ENCODE measurements around the gene CDK5.

Gene CDK5

GRCh38 chr7:151057989-151058780 lies 488 bp upstream of the CDK5 start:
- H3K4me2 ChIP-seq (ENCODE audit: low read length): peak overlapping the region; percentile 85
- H3K36me3 ChIP-seq (ENCODE audit: insufficient read depth, low read length): peaks cover 3% of the 10 kb centered on the region; the same call in 1 of the 2 replicates
- H4K20me1 ChIP-seq (ENCODE audit: insufficient read depth, low read length): no peaks in the 10 kb centered on the region
- H3K79me2 ChIP-seq (ENCODE audit: insufficient read depth, low read length): no peaks in the 10 kb centered on the region; the same call in 1 of the 2 replicates
- H3K9me3 ChIP-seq (ENCODE audit: low read length): no peaks in the 10 kb centered on the region
- H3K9me2 ChIP-seq (ENCODE audit: low read depth, low read length): no peaks in the 10 kb centered on the region
- H3K4me3 ChIP-seq (ENCODE audit: low read depth, low read length, poor library complexity, severe bottlenecking): peak overlapping the region; percentile 90
- H3K9ac ChIP-seq (ENCODE audit: low read length): peak overlapping the region; percentile 79
- peaks cover 41% of the 10 kb centered on the region for H3K4me1 ChIP-seq (ENCODE audit: insufficient read depth, low read length, severe bottlenecking)
- H3K27ac ChIP-seq (ENCODE audit: low read depth, low read length, poor library complexity, severe bottlenecking): peak overlapping the region; percentile 82
- TF ChIP-seq CTCF (IDR thresholded peaks at IDR 0.05; ENCODE audit: low read length) (no peak), EZH2 (IDR thresholded peaks at IDR 0.05; ENCODE audit: borderline replicate concordance, low read length) (no peak)
- H3F3A ChIP-seq (ENCODE audit: insufficient read depth, low read length): 0 out of 2 replicates have a peak, but pooled peaks cover 7% of the 10 kb centered on the region
- H2AFZ ChIP-seq (ENCODE audit: low read length): 0 out of 2 replicates have a peak overlapping the region, but pooled peaks have one; percentile 5
- no peaks in the 10 kb centered on the region for H3K27me3 ChIP-seq (ENCODE audit: insufficient read depth, low read length)

DNA sequence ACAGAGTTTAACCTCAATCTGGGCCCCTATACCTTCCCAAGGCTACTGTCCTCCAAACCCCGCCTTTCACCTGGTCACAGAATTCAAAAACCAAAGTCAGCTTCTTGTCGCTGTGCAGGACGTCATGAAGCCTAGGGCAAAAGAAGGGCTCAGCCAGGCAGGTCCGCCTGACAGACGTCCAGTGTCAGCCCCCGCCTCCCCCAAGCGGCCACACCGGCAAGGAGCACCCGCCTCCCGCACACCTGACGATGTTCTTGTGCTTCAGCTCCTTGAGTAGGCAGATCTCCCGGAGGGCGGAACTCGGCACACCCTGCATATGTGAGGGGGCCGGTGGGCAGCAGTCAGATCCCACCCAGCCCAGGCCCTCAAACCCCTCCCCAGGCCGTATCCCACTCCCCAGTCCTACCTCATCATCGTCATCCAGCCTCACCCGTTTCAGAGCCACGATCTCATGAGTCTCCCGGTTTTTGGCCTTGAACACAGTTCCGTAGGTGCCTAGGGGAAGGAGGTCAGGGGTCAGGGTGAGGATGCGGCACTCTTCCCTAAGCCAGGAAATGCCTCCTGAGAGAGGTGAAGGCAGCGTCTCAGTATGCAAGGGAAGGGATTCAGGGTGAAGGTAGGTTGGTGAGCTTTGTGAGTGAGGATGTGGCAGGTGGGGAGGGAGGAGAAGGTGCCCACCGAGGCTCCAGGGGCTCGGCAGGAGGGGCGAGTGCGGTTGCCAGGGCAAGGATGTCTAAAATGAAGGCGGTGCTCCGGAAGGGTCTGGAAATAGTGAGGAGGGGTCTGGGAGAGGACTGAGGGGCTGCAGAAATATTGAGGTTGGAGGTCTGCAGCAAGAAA lies 811 bp downstream of the CDK5 start:
- Histone ChIP-seq H3F3A (ENCODE audit: insufficient read depth, low read length) (0 out of 2 replicates have a peak, but pooled peaks cover 7% of the 10 kb centered on the region), H3K4me2 (ENCODE audit: low read length) (peak overlapping the region; percentile 74), H4K20me1 (ENCODE audit: insufficient read depth, low read length) (no peaks in the 10 kb centered on the region), H3K4me1 (ENCODE audit: insufficient read depth, low read length, severe bottlenecking) (peaks cover 39% of the 10 kb centered on the region), H3K9ac (ENCODE audit: low read length) (peak overlapping the region; percentile 63), H3K36me3 (ENCODE audit: insufficient read depth, low read length) (peaks cover 3% of the 10 kb centered on the region; the same call in 1 of the 2 replicates), H3K79me2 (ENCODE audit: insufficient read depth, low read length) (no peaks in the 10 kb centered on the region; the same call in 1 of the 2 replicates), H3K27ac (ENCODE audit: low read depth, low read length, poor library complexity, severe bottlenecking) (no peak overlapping the region), H3K27me3 (ENCODE audit: insufficient read depth, low read length) (no peaks in the 10 kb centered on the region; the same call in 1 of the 2 replicates), H3K4me3 (ENCODE audit: low read depth, low read length, poor library complexity, severe bottlenecking) (peak overlapping the region; percentile 90), H3K9me2 (ENCODE audit: low read depth, low read length) (no peaks in the 10 kb centered on the region), H3K9me3 (ENCODE audit: low read length) (no peaks in the 10 kb centered on the region), H2AFZ (ENCODE audit: low read length) (no peak overlapping the region)
- no peak; the same call in 1 of the 2 replicates for TF ChIP-seq CTCF (IDR thresholded peaks at IDR 0.05; ENCODE audit: low read length)

DNA sequence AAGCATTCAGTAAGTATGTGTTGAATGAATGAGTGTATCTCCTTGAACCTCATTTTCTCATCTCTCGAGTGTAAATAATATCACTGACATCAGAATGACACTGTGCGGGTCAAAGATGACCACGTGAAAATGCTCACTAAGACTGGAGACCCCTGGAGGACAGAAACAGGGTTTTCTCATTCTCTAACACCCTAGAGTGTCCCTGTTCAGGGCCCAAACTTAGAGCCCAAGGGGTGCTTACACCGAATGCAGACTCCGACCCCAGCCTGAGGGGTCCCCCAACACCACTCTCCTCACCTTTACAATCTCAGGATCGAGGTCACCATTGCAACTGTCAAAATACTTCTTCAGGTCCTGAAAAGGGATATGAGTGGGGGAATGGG lies 1.4 kb downstream of the CDK5 start:
- H3K4me2 ChIP-seq (ENCODE audit: low read length): peak overlapping the region; percentile 74; the same call in 1 of the 2 replicates
- H3K27me3 ChIP-seq (ENCODE audit: insufficient read depth, low read length): no peaks in the 10 kb centered on the region; the same call in 1 of the 2 replicates

More for the DNA sequence above, 1.4 kb downstream of the CDK5 start:
- Histone ChIP-seq H2AFZ (ENCODE audit: low read length) (no peak overlapping the region), H3K4me1 (ENCODE audit: insufficient read depth, low read length, severe bottlenecking) (peaks cover 33% of the 10 kb centered on the region), H3K9ac (ENCODE audit: low read length) (no peak overlapping the region), H3K36me3 (ENCODE audit: insufficient read depth, low read length) (no peaks in the 10 kb centered on the region), H4K20me1 (ENCODE audit: insufficient read depth, low read length) (no peaks in the 10 kb centered on the region), H3F3A (ENCODE audit: insufficient read depth, low read length) (0 out of 2 replicates have a peak, but pooled peaks cover 7% of the 10 kb centered on the region), H3K4me3 (ENCODE audit: low read depth, low read length, poor library complexity, severe bottlenecking) (no peak overlapping the region), H3K79me2 (ENCODE audit: insufficient read depth, low read length) (no peaks in the 10 kb centered on the region; the same call in 1 of the 2 replicates), H3K27ac (ENCODE audit: low read depth, low read length, poor library complexity, severe bottlenecking) (no peak overlapping the region), H3K9me3 (ENCODE audit: low read length) (no peaks in the 10 kb centered on the region), H3K9me2 (ENCODE audit: low read depth, low read length) (no peaks in the 10 kb centered on the region)
- no peak for TF ChIP-seq CTCF (IDR thresholded peaks at IDR 0.05; ENCODE audit: low read length)
- no peak for TF ChIP-seq EZH2 (IDR thresholded peaks at IDR 0.05; ENCODE audit: borderline replicate concordance, low read length)
